ENCODE results near the gene CCL18. TPM values are rescaled to one million over a fixed set of nuclear protein-coding genes. Genes with fewer than 3 reads are reported as not detected.

Gene CCL18
- 0.10 TPM in 1 of 5 replicates, not detected in the others for total RNA-seq (2022; extraction: Qiagen RNA extraction)

GRCh38 chr17:36063786-36064541 is at the start of gene CCL18:
Gene CCL18, plus strand, starts transcription at chr17:36064272. Its CDS starts 71 bp downstream, at chr17:36064343.

GRCh38 chr17:36017799-36018198 is 46.3 kb upstream of the CCL18 start, which contains the start of gene CCL23:
Gene CCL23, minus strand, starts transcription at chr17:36017972. Its CDS starts 75 bp downstream, at chr17:36017897.

GRCh38 chr17:36089888-36090836 is 26.1 kb downstream of the CCL18 start, which contains the start of gene CCL3:
Gene CCL3, minus strand, starts transcription at chr17:36090143. Its CDS starts 85 bp downstream, at chr17:36090058.

GRCh38 chr17:36103401-36103975 is 39.4 kb downstream of the CCL18 start, which contains the start of gene CCL4:
Gene CCL4, plus strand, starts transcription at chr17:36103827. Its CDS starts 79 bp downstream, at chr17:36103906.

Other genes with a start within 250 kb of the CCL18 start
- not detected in 5 replicates for gene HEATR9, start 195.4 kb upstream of the CCL18 start, total RNA-seq (2022; extraction: Qiagen RNA extraction)
- 0.80 to 1.7 TPM (median 1.2 TPM) in 5 replicates for gene CCL5, start 183.9 kb upstream of the CCL18 start, total RNA-seq (2022; extraction: Qiagen RNA extraction)
- 2.2 to 3.3 TPM (median 2.6 TPM) in 5 replicates for gene RDM1, start 133.5 kb upstream of the CCL18 start, total RNA-seq (2022; extraction: Qiagen RNA extraction)
- gene LYZL6, start 120.6 kb upstream of the CCL18 start, total RNA-seq (2022; extraction: Qiagen RNA extraction), result not detected in 5 replicates
- not detected in 5 replicates for gene CCL16, start 82.8 kb upstream of the CCL18 start, total RNA-seq (2022; extraction: Qiagen RNA extraction)
- gene CCL14, start 77.5 kb upstream of the CCL18 start, total RNA-seq (2022; extraction: Qiagen RNA extraction), result not detected in 5 replicates
- gene CCL15, start 62.7 kb upstream of the CCL18 start, total RNA-seq (2022; extraction: Qiagen RNA extraction), result 0.13 TPM in 1 of 5 replicates, not detected in the others
- not detected in 5 replicates for gene CCL23, start 46.3 kb upstream of the CCL18 start, total RNA-seq (2022; extraction: Qiagen RNA extraction)
- not detected in 5 replicates for gene CCL3, start 25.9 kb downstream of the CCL18 start, total RNA-seq (2022; extraction: Qiagen RNA extraction)
- 0.29 TPM in 1 of 5 replicates, not detected in the others for gene CCL4, start 39.6 kb downstream of the CCL18 start, total RNA-seq (2022; extraction: Qiagen RNA extraction)
- gene TBC1D3B, start 112.4 kb downstream of the CCL18 start, total RNA-seq (2022; extraction: Qiagen RNA extraction), result 1.1 to 4.4 TPM (median 2.6 TPM) in 5 replicates
- not detected in 5 replicates for gene CCL3L1, start 132.5 kb downstream of the CCL18 start, total RNA-seq (2022; extraction: Qiagen RNA extraction)
- gene CCL4L2, start 146.8 kb downstream of the CCL18 start, total RNA-seq (2022; extraction: Qiagen RNA extraction), result 0.18 TPM in 1 of 5 replicates, not detected in the others
- gene TBC1D3I, start 200.3 kb downstream of the CCL18 start, total RNA-seq (2022; extraction: Qiagen RNA extraction), result 0.06 to 0.27 TPM (median 0.23 TPM) in 4 of 5 replicates, not detected in the other

Measured in A549 treated with dexamethasone at 1 μM for 4 hours (cell line).